GM12874 (cell line): Measurements from ENCODE around the gene MILR1.
A peak's percentile ranks its signal among the peaks of the same experiment; 100 is the strongest.

ENCODE experiments used
- CTCF ChIP-seq: IDR thresholded peaks from 2 replicates; pipeline ENCODE4 v1.5.1; 2011; ENCODE audit warnings: low read depth, mild to moderate bottlenecking, control low read depth, low read length, moderate library complexity; ENCODE audit not compliant: insufficient read depth

The MILR1 gene

GRCh38 chr17:64420143-64420670, 28.7 kb upstream of the MILR1 start:
- TF ChIP-seq CTCF: peak; percentile 61

GRCh38 chr17:64423881-64424280, 25.0 kb upstream of the MILR1 start:
- no peak for TF ChIP-seq CTCF

- TF ChIP-seq CTCF: no peak
These were observed 24.5 kb upstream of the MILR1 start for GRCh38 chr17:64424324-64424849.

- TF ChIP-seq CTCF: no peak
These were observed 23.7 kb upstream of the MILR1 start for GRCh38 chr17:64425191-64425590.

- no peak for TF ChIP-seq CTCF
These were observed 22.3 kb upstream of the MILR1 start for GRCh38 chr17:64426596-64426995.

- no peak for TF ChIP-seq CTCF
These were observed 20.5 kb upstream of the MILR1 start for GRCh38 chr17:64428406-64428805.

GRCh38 chr17:64431534-64431933, 17.4 kb upstream of the MILR1 start:
- TF ChIP-seq CTCF: no peak
